ENCODE results near the gene CREBBP. TPM values are rescaled to one million over a fixed set of nuclear protein-coding genes. Genes with fewer than 3 reads are reported as not detected.

Gene CREBBP
- total RNA-seq, 6 donors from 2014 or later, result 54.1 to 175 (median 99.2) TPM

GRCh38 chr16:3756113-3756512 is 124.4 kb downstream of the CREBBP start:
- H3K36me3 ChIP-seq, result peaks cover 17 to 76% (median 46%) of the 10 kb centered on the region in 4 donors
- WGBS, 2 donors, result 92 to 94% methylated on average over 9 of the region's 9 CpGs
- H3K9me3 ChIP-seq, result no peaks in the 10 kb centered on the region
- DNase-seq (no peak), ATAC-seq (ENCODE audit: low FRiP score in 2 of 2) (no peak)
- no peak for TF ChIP-seq CTCF (IDR thresholded peaks at IDR 0.05)
- no peak for TF ChIP-seq EP300 (IDR thresholded peaks at IDR 0.05)
- H3K27me3 ChIP-seq, result no peaks in the 10 kb centered on the region
- H3K4me3 ChIP-seq, result no peak overlapping the region
- no peak overlapping the region for H3K27ac ChIP-seq
- H3K4me1 ChIP-seq, result no peaks in the 10 kb centered on the region

DNA sequence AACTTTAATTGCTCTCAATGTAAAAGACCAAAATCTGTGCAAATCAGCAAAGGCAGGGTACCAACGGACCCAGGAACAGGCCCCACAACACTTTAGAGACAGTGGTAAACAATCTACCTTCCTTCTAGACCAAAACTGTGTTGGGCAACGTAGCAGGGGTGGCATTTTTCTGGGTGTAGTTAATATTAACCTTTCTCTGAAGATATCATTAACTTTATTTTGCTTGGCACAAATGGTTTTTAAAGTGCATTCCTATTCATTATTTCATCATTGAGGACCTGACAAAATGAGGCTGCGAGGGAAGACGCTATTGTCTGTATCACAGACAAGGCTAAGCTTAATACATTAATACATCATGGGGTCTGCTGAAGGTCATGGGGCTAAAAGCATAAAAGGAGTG is 125.3 kb downstream of the CREBBP start:
- no peak for TF ChIP-seq CTCF (IDR thresholded peaks at IDR 0.05)
- TF ChIP-seq POLR2A (IDR thresholded peaks at IDR 0.05), result no peak
- TF ChIP-seq POLR2AphosphoS5 (IDR thresholded peaks at IDR 0.05), result no peak
- no peak for TF ChIP-seq EP300 (IDR thresholded peaks at IDR 0.05)
- WGBS, 2 donors, result 77 to 89% methylated on average over 4 of the region's 4 CpGs
- H3K9me3 ChIP-seq, result no peaks in the 10 kb centered on the region
- peaks cover 17 to 77% (median 42%) of the 10 kb centered on the region in 4 donors for H3K36me3 ChIP-seq
- H3K27me3 ChIP-seq, result no peaks in the 10 kb centered on the region
- no peaks in the 10 kb centered on the region for H3K4me1 ChIP-seq
- DNase-seq (no peak), ATAC-seq (ENCODE audit: low FRiP score in 2 of 2) (no peak)
- no peak overlapping the region for H3K27ac ChIP-seq
- no peak overlapping the region for H3K4me3 ChIP-seq

- 91 to 92% methylated on average over 5 of the region's 5 CpGs for WGBS, 2 donors
- Histone ChIP-seq H3K27ac (no peak overlapping the region), H3K36me3 (peaks cover 17 to 82% (median 40%) of the 10 kb centered on the region in 4 donors), H3K4me3 (no peak overlapping the region), H3K27me3 (no peaks in the 10 kb centered on the region), H3K4me1 (no peaks in the 10 kb centered on the region), H3K9me3 (no peaks in the 10 kb centered on the region)
- ATAC-seq (ENCODE audit: low FRiP score in 2 of 2) (no peak), DNase-seq (no peak)
- TF ChIP-seq POLR2AphosphoS5 (IDR thresholded peaks at IDR 0.05), result no peak
- TF ChIP-seq POLR2A (IDR thresholded peaks at IDR 0.05), result no peak
- no peak for TF ChIP-seq EP300 (IDR thresholded peaks at IDR 0.05)
- TF ChIP-seq CTCF (IDR thresholded peaks at IDR 0.05), result no peak
Observed at GRCh38 chr16:3754772-3755171, 125.7 kb downstream of the CREBBP start.

GRCh38 chr16:3754081-3754703 is 126.3 kb downstream of the CREBBP start:
- no peak overlapping the region for H3K4me3 ChIP-seq
- H3K9me3 ChIP-seq, result no peaks in the 10 kb centered on the region
- DNase-seq (no peak), ATAC-seq (ENCODE audit: low FRiP score in 2 of 2) (no peak)
- no peak overlapping the region for H3K27ac ChIP-seq
- TF ChIP-seq CTCF (IDR thresholded peaks at IDR 0.05), result no peak
- no peak for TF ChIP-seq EP300 (IDR thresholded peaks at IDR 0.05)
- TF ChIP-seq POLR2AphosphoS5 (IDR thresholded peaks at IDR 0.05), result no peak
- TF ChIP-seq POLR2A (IDR thresholded peaks at IDR 0.05), result no peak
- H3K27me3 ChIP-seq, result no peaks in the 10 kb centered on the region
- 82 to 91% methylated on average over 4 of the region's 4 CpGs for WGBS, 2 donors
- H3K36me3 ChIP-seq, result peaks cover 17 to 82% (median 40%) of the 10 kb centered on the region in 4 donors
- no peaks in the 10 kb centered on the region for H3K4me1 ChIP-seq

GRCh38 chr16:3752984-3753383 is 127.5 kb downstream of the CREBBP start:
- no peak overlapping the region for H3K4me3 ChIP-seq
- no peak overlapping the region for H3K27ac ChIP-seq
- 95% methylated on average over 15 of the region's 15 CpGs for WGBS, 2 donors
- no peak for ATAC-seq (ENCODE audit: low FRiP score in 2 of 2)
- peaks cover 11 to 82% (median 43%) of the 10 kb centered on the region in 4 donors for H3K36me3 ChIP-seq
- DNase-seq, result no peak
- TF ChIP-seq POLR2A (IDR thresholded peaks at IDR 0.05) (no peak), CTCF (IDR thresholded peaks at IDR 0.05) (no peak), EP300 (IDR thresholded peaks at IDR 0.05) (no peak), POLR2AphosphoS5 (IDR thresholded peaks at IDR 0.05) (no peak)
- H3K4me1 ChIP-seq, result no peaks in the 10 kb centered on the region
- no peaks in the 10 kb centered on the region for H3K27me3 ChIP-seq
- H3K9me3 ChIP-seq, result no peaks in the 10 kb centered on the region

Measured in upper lobe of left lung (tissue), 6 donors.